Upper lobe of right lung (tissue), 1 donor: ENCODE data around the gene VSIR. TPM values are rescaled to one million over a fixed set of nuclear protein-coding genes. Genes with fewer than 3 reads are reported as not detected.

Experiments
- ATAC-seq: fragments of 200-7000 bp; cut with Tn5 transposase; one replicate; pipeline ENCODE4 v1.9.1; 2020; ENCODE audit warnings: mild to moderate bottlenecking, moderate library complexity
- DNase-seq: peaks from one replicate; pipeline ENCODE4 v3.0.0-alpha.2; 2020
- H3K27ac ChIP-seq: fragments of 200-600 bp; one replicate; pipeline ENCODE4 v1.8.0; 2022
- H3K27me3 ChIP-seq: fragments of 200-600 bp; one replicate; pipeline ENCODE4 v1.8.0; 2022; ENCODE audit warnings: mild to moderate bottlenecking
- H3K36me3 ChIP-seq: fragments of 200-600 bp; one replicate; pipeline ENCODE4 v1.8.0; 2022
- H3K4me1 ChIP-seq: fragments of 200-600 bp; one replicate; pipeline ENCODE4 v1.8.0; 2022
- H3K4me3 ChIP-seq: fragments of 200-600 bp; one replicate; pipeline ENCODE4 v1.8.0; 2022; ENCODE audit warnings: mild to moderate bottlenecking
- H3K9me3 ChIP-seq: fragments of 200-600 bp; one replicate; pipeline ENCODE4 v1.8.0; 2022
- CTCF ChIP-seq: fragments of 200-600 bp; IDR thresholded peaks from one replicate; pipeline ENCODE4 v1.8.0; 2022; ENCODE audit warnings: antibody characterized with exemption
- intact Hi-C: fragments of 100-400 bp; cut with DNase I; formaldehyde crosslinking; loops from one replicate; pipeline ENCODE4 v1.11.0; 2022
- microRNA-seq: library from miRNA; unstranded; fragments of <30 nt; microRNA quantifications from one replicate; pipeline ENCODE4 v1.2.0, GENCODE V29; 2020; ENCODE audit warnings: borderline microRNAs expressed
- total RNA-seq: library from RNA; stranded (reverse); fragmentation: NEBNext Ultra II Directional; extraction: Animal tissue kit (Norgen Biotek cat#: 25700); gene quantifications from one replicate; pipeline ENCODE4 v1.2.1, GENCODE V29; 2021
- donor health status: DM: no; HTN: yes; CAD: no; lungs with severe emphysema.

VSIR gene
- total RNA-seq, 1 donor from 2014 or later = 128 TPM

DNA sequence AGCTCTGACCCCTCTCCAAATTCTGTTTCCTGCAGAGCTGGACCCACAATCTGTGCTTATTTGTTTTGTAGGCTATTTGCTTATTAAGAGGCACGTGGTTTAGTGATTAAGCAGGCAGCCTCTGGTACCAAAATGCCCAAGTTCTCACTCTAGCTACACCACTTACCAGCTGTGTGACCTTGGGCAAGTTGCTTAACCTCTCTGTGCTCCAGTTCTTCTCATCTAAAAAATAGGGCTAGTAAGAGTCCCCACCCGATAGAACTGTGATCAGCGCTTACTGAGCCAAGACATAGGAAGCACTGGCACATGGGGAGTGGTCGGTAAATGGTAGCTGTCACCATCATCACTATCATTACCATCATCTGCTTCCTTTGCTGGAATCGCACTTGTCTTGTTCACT lies 74.6 kb downstream of the VSIR start:
- intact Hi-C loops = no loop called here
- Histone ChIP-seq H3K9me3 (no peaks in the 10 kb centered on the region), H3K36me3 (no peaks in the 10 kb centered on the region), H3K4me3 (no peak overlapping the region), H3K27ac (no peak overlapping the region), H3K27me3 (no peaks in the 10 kb centered on the region), H3K4me1 (peaks cover 20% of the 10 kb centered on the region)
- DNase-seq (no peak), ATAC-seq (no peak)
- TF ChIP-seq CTCF = no peak

- Histone ChIP-seq H3K9me3 (no peaks in the 10 kb centered on the region), H3K4me3 (no peak overlapping the region), H3K36me3 (no peaks in the 10 kb centered on the region), H3K27me3 (no peaks in the 10 kb centered on the region), H3K27ac (no peak overlapping the region), H3K4me1 (peaks cover 23% of the 10 kb centered on the region)
- DNase-seq = no peak
- intact Hi-C loops = no loop called here
- TF ChIP-seq CTCF = no peak
- ATAC-seq = no peak
Observed at GRCh38 chr10:71697938-71698709, 75.2 kb downstream of the VSIR start.

Small RNA genes within 50 kb of the gene (microRNA-seq; reads per million reads assigned to microRNA genes)
- gene MIR7152 = not detected

Other genes with a start within 250 kb of the VSIR start
- 0.52 TPM for gene C10orf105, start 53.7 kb downstream of the VSIR start, total RNA-seq
- gene PSAP, start 77.7 kb upstream of the VSIR start, total RNA-seq = 1,464 TPM
- 15.6 TPM for gene CHST3, start 190.9 kb upstream of the VSIR start, total RNA-seq